ENCODE results near the gene DLX4. TPM values are rescaled to one million over a fixed set of nuclear protein-coding genes. Genes with fewer than 3 reads are reported as not detected.

The DLX4 gene
- under 1 TPM in 1 of 2 experiments, not detected in 1; 0.23 TPM for total RNA-seq

- DNase-seq (peak; percentile 77), ATAC-seq (no peak)
- H3K9me3 Mint-ChIP-seq (ENCODE audit: low read depth): no peaks in the 10 kb centered on the region
- H3K4me1 Mint-ChIP-seq: peaks cover 30% of the 10 kb centered on the region
- peaks cover 92% of the 10 kb centered on the region for H3K27me3 Mint-ChIP-seq
- CTCF ChIA-PET: interaction anchor here (1.1 to 4.3 kb wide), 3 partner anchors 17 to 414 kb away, joined by 3 to 47 read pairs (median 5); partner anchors contain the start of gene DLX3
- peaks cover 1% of the 10 kb centered on the region for H3K36me3 Mint-ChIP-seq
- H3K4me3 Mint-ChIP-seq: peak within 1 kb of the TSS; percentile 76
- peak within 1 kb of the TSS; percentile 50 for H3K27ac Mint-ChIP-seq
Measured at GRCh38 chr17:49969134-49969759, at the start of gene DLX4. Gene DLX4 (plus strand): TSS chr17:49969190. CDS start chr17:49969469, 279 bp downstream.

GRCh38 chr17:49920030-49920769, 48.8 kb upstream of the DLX4 start:
- DNase-seq (no peak), ATAC-seq (no peak)
- H3K9me3 Mint-ChIP-seq (ENCODE audit: low read depth): no peaks in the 10 kb centered on the region
- H3K27ac Mint-ChIP-seq: no peak overlapping the region
- no peaks in the 10 kb centered on the region for H3K36me3 Mint-ChIP-seq
- peaks cover 37% of the 10 kb centered on the region for H3K27me3 Mint-ChIP-seq
- CTCF ChIA-PET: interaction anchor here (1.3 kb wide), 1 partner anchor 76 kb away, joined by 3 read pairs; no protein-coding TSS in a partner anchor
- no peak overlapping the region for H3K4me3 Mint-ChIP-seq
- no peaks in the 10 kb centered on the region for H3K4me1 Mint-ChIP-seq

GRCh38 chr17:49922095-49922494, 46.9 kb upstream of the DLX4 start:
- CTCF ChIA-PET: interaction anchor here (2.1 kb wide), 1 partner anchor 30 kb away, joined by 10 read pairs; no protein-coding TSS in a partner anchor
- Mint-ChIP-seq H3K27ac (no peak overlapping the region), H3K36me3 (no peaks in the 10 kb centered on the region), H3K4me1 (no peaks in the 10 kb centered on the region), H3K27me3 (peaks cover 24% of the 10 kb centered on the region), H3K9me3 (ENCODE audit: low read depth) (no peaks in the 10 kb centered on the region), H3K4me3 (no peak overlapping the region)
- no peak for ATAC-seq
- DNase-seq: no peak

GRCh38 chr17:49924116-49924515, 44.9 kb upstream of the DLX4 start:
- Mint-ChIP-seq H3K9me3 (ENCODE audit: low read depth) (no peaks in the 10 kb centered on the region), H3K27ac (no peak overlapping the region), H3K4me1 (no peaks in the 10 kb centered on the region), H3K27me3 (peaks cover 22% of the 10 kb centered on the region), H3K36me3 (no peaks in the 10 kb centered on the region), H3K4me3 (no peak overlapping the region)
- ATAC-seq (no peak), DNase-seq (no peak)
- CTCF ChIA-PET: interaction anchor here (1.1 to 4.6 kb wide), 3 partner anchors 8 to 73 kb away, joined by 3 to 23 read pairs (median 4); no protein-coding TSS in a partner anchor

GRCh38 chr17:49924589-49924988, 44.4 kb upstream of the DLX4 start:
- Mint-ChIP-seq H3K4me3 (no peak overlapping the region), H3K27ac (no peak overlapping the region), H3K9me3 (ENCODE audit: low read depth) (no peaks in the 10 kb centered on the region), H3K27me3 (peaks cover 22% of the 10 kb centered on the region), H3K36me3 (no peaks in the 10 kb centered on the region), H3K4me1 (no peaks in the 10 kb centered on the region)
- ATAC-seq: no peak
- no peak for DNase-seq
- CTCF ChIA-PET: interaction anchor here (1.4 to 4.6 kb wide), 2 partner anchors 15 to 73 kb away, joined by 3 to 23 read pairs; no protein-coding TSS in a partner anchor

GRCh38 chr17:49925921-49926320, 43.1 kb upstream of the DLX4 start:
- no peak overlapping the region for H3K4me3 Mint-ChIP-seq
- H3K4me1 Mint-ChIP-seq: no peaks in the 10 kb centered on the region
- DNase-seq (no peak), ATAC-seq (no peak)
- no peaks in the 10 kb centered on the region for H3K36me3 Mint-ChIP-seq
- peaks cover 27% of the 10 kb centered on the region for H3K27me3 Mint-ChIP-seq
- H3K9me3 Mint-ChIP-seq (ENCODE audit: low read depth): no peaks in the 10 kb centered on the region
- no peak overlapping the region for H3K27ac Mint-ChIP-seq
- CTCF ChIA-PET: interaction anchor here (4.6 kb wide), 1 partner anchor 71 kb away, joined by 23 read pairs; no protein-coding TSS in a partner anchor

GRCh38 chr17:49926886-49927285, 42.1 kb upstream of the DLX4 start:
- Mint-ChIP-seq H3K36me3 (no peaks in the 10 kb centered on the region), H3K4me3 (no peak overlapping the region), H3K27me3 (peaks cover 32% of the 10 kb centered on the region), H3K4me1 (no peaks in the 10 kb centered on the region), H3K27ac (no peak overlapping the region), H3K9me3 (ENCODE audit: low read depth) (no peaks in the 10 kb centered on the region)
- ATAC-seq (no peak), DNase-seq (no peak)
- CTCF ChIA-PET: interaction anchor here (1.0 to 4.6 kb wide), 2 partner anchors 70 to 370 kb away, joined by 3 to 23 read pairs; no protein-coding TSS in a partner anchor

- CTCF ChIA-PET: interaction anchor here (4.6 kb wide), 1 partner anchor 69 kb away, joined by 23 read pairs; no protein-coding TSS in a partner anchor
- ATAC-seq (no peak), DNase-seq (no peak)
- Mint-ChIP-seq H3K4me1 (no peaks in the 10 kb centered on the region), H3K27me3 (peaks cover 30% of the 10 kb centered on the region), H3K9me3 (ENCODE audit: low read depth) (no peaks in the 10 kb centered on the region), H3K36me3 (no peaks in the 10 kb centered on the region), H3K27ac (no peak overlapping the region), H3K4me3 (no peak overlapping the region)
Measured at GRCh38 chr17:49928126-49928800, 40.7 kb upstream of the DLX4 start.

- Mint-ChIP-seq H3K9me3 (ENCODE audit: low read depth) (no peaks in the 10 kb centered on the region), H3K4me1 (no peaks in the 10 kb centered on the region), H3K27ac (no peak overlapping the region), H3K27me3 (peaks cover 33% of the 10 kb centered on the region), H3K4me3 (no peak overlapping the region), H3K36me3 (no peaks in the 10 kb centered on the region)
- no peak for ATAC-seq
- DNase-seq: no peak
- CTCF ChIA-PET: interaction anchor here (4.6 kb wide), 1 partner anchor 68 kb away, joined by 23 read pairs; no protein-coding TSS in a partner anchor
Measured at GRCh38 chr17:49928837-49929475, 40.0 kb upstream of the DLX4 start.

GRCh38 chr17:49930880-49931279, 38.1 kb upstream of the DLX4 start:
- no peak for DNase-seq
- Mint-ChIP-seq H3K4me1 (no peaks in the 10 kb centered on the region), H3K4me3 (no peak overlapping the region), H3K27ac (no peak overlapping the region), H3K9me3 (ENCODE audit: low read depth) (no peaks in the 10 kb centered on the region), H3K27me3 (peaks cover 28% of the 10 kb centered on the region), H3K36me3 (no peaks in the 10 kb centered on the region)
- CTCF ChIA-PET: no interaction called here
- no peak for ATAC-seq

GRCh38 chr17:49931416-49932137, 37.4 kb upstream of the DLX4 start:
- ATAC-seq (no peak), DNase-seq (no peak)
- Mint-ChIP-seq H3K4me3 (no peak overlapping the region), H3K4me1 (no peaks in the 10 kb centered on the region), H3K9me3 (ENCODE audit: low read depth) (no peaks in the 10 kb centered on the region), H3K27me3 (peaks cover 28% of the 10 kb centered on the region), H3K36me3 (no peaks in the 10 kb centered on the region), H3K27ac (no peak overlapping the region)
- CTCF ChIA-PET: interaction anchor here (1.1 to 2.7 kb wide), 2 partner anchors 8 to 66 kb away, joined by 4 to 15 read pairs; no protein-coding TSS in a partner anchor

GRCh38 chr17:49932138-49932723, 36.8 kb upstream of the DLX4 start:
- Mint-ChIP-seq H3K27ac (no peak overlapping the region), H3K9me3 (ENCODE audit: low read depth) (no peaks in the 10 kb centered on the region), H3K36me3 (no peaks in the 10 kb centered on the region), H3K27me3 (peaks cover 30% of the 10 kb centered on the region), H3K4me1 (no peaks in the 10 kb centered on the region), H3K4me3 (no peak overlapping the region)
- no peak for ATAC-seq
- no peak for DNase-seq
- CTCF ChIA-PET: interaction anchor here (1.1 to 2.7 kb wide), 2 partner anchors 9 to 65 kb away, joined by 4 to 15 read pairs; no protein-coding TSS in a partner anchor

Measured in activated CD8-positive, alpha-beta memory T cell treated with anti-CD3 and anti-CD28 coated beads, Interleukin-2, amount 10 ng/mL, durations not matched to agents 7 days and 5 days (primary cell).